Kidney tubule cell (primary cell): ENCODE measurements around the gene MMADHC.

Source experiments
- DNase-seq: peaks from one replicate; pipeline ENCODE4 v3.0.0-alpha.2; 2018; ENCODE audit warnings: low spot score

The MMADHC gene

GRCh38 chr2:149556452-149556851 is 31.1 kb downstream of the MMADHC start:
- no peak for DNase-seq

- DNase-seq: no peak
Observed at GRCh38 chr2:149552830-149553229, 34.7 kb downstream of the MMADHC start.

GRCh38 chr2:149552226-149552625 is 35.3 kb downstream of the MMADHC start:
- no peak for DNase-seq

GRCh38 chr2:149544692-149545091 is 42.9 kb downstream of the MMADHC start:
- no peak for DNase-seq

GRCh38 chr2:149543845-149544244 is 43.7 kb downstream of the MMADHC start:
- DNase-seq: no peak

GRCh38 chr2:149540138-149540537 is 47.4 kb downstream of the MMADHC start:
- no peak for DNase-seq

- DNase-seq: peak; percentile 24
Observed at GRCh38 chr2:149538138-149538833, 49.3 kb downstream of the MMADHC start.

GRCh38 chr2:149537092-149537726 is 50.4 kb downstream of the MMADHC start:
- DNase-seq: no peak

GRCh38 chr2:149536649-149537048 is 50.9 kb downstream of the MMADHC start:
- DNase-seq: no peak

- DNase-seq: no peak
Observed at GRCh38 chr2:149534674-149535073, 52.9 kb downstream of the MMADHC start.

- DNase-seq: no peak
Observed at GRCh38 chr2:149528983-149529382, 58.6 kb downstream of the MMADHC start.

GRCh38 chr2:149527998-149528755 is 59.4 kb downstream of the MMADHC start:
- no peak for DNase-seq

GRCh38 chr2:149526689-149527088 is 60.9 kb downstream of the MMADHC start:
- DNase-seq: no peak

- DNase-seq: no peak
Observed at GRCh38 chr2:149525323-149525722, 62.3 kb downstream of the MMADHC start.
